K562 (cell line): Measurements from ENCODE around the gene PPM1F. TPM values are rescaled to one million over a fixed set of nuclear protein-coding genes. Genes with fewer than 3 reads are reported as not detected.

ENCODE experiments used
- BRF1 ChIP-seq: IDR thresholded peaks from 3 replicates; pipeline ENCODE4 v1.6.1; 2011; ENCODE audit warnings: borderline replicate concordance, mild to moderate bottlenecking; ENCODE audit not compliant: insufficient read length; ENCODE audit errors: extremely low read depth
- CHD1 ChIP-seq: fragments of 200-600 bp; sonication (generic); IDR thresholded peaks from one replicate; pipeline ENCODE4 v1.6.1; 2012; ENCODE audit warnings: mild to moderate bottlenecking, moderate library complexity, low read length, inconsistent platforms
- CLOCK ChIP-seq: fragments of 250-450 bp; sonication (Bioruptor Pico); IDR thresholded peaks from 2 replicates; pipeline ENCODE4 v1.4.0; 2020; ENCODE audit warnings: mild to moderate bottlenecking, moderate library complexity, borderline replicate concordance
- CTCF ChIP-seq, 3 experiments: IDR thresholded peaks in 2 of 3; conservative IDR thresholded peaks in 1 of 3; 2 replicates each; pipeline ENCODE4 v1.5.1; 2011 to 2012; ENCODE audit warnings: low read length in 3 of 3, mild to moderate bottlenecking in 3 of 3, control low read depth in 2 of 3, improper control_type of control experiment in 1 of 3, inconsistent platforms in 1 of 3, low read depth in 1 of 3, mixed read lengths in 1 of 3, moderate library complexity in 1 of 3; ENCODE audit not compliant: insufficient read depth in 2 of 3
- GTF2A2 ChIP-seq: IDR thresholded peaks from 2 replicates; pipeline ENCODE4 v1.6.1; 2016; ENCODE audit warnings: mild to moderate bottlenecking, missing genetic modification characterization, missing compliant biosample characterization
- HMBOX1 ChIP-seq: sonication (generic); IDR thresholded peaks from 2 replicates; pipeline ENCODE4 v1.6.1; 2016
- HNRNPLL ChIP-seq: fragments of 200-400 bp; formaldehyde crosslinking; IDR thresholded peaks from 2 replicates; pipeline ENCODE4 v1.6.1; 2017; ENCODE audit warnings: low read length, low read depth, mild to moderate bottlenecking; ENCODE audit not compliant: poor library complexity, severe bottlenecking
- IRF2 ChIP-seq: sonication (generic); formaldehyde crosslinking; IDR thresholded peaks from 2 replicates; pipeline ENCODE4 v1.8.1; 2022; ENCODE audit warnings: mild to moderate bottlenecking, missing genetic modification reagents
- MTF1 ChIP-seq: fragments of 250-450 bp; sonication (Bioruptor Pico); IDR thresholded peaks from 2 replicates; pipeline ENCODE4 v1.9.0; 2021; ENCODE audit warnings: moderate library complexity, mild to moderate bottlenecking, inconsistent platforms, borderline replicate concordance
- MYC ChIP-seq, 2 experiments: fragments of 250-450 bp in 1 of 2; sonication (Bioruptor Pico) in 1 of 2; IDR thresholded peaks; 2 replicates each; pipeline versions ENCODE4 v1.5.1 to v1.6.1; 2012 to 2021; ENCODE audit warnings: low read depth in 2 of 2, borderline replicate concordance in 1 of 2, improper control_type of control experiment in 1 of 2, low read length in 1 of 2, mild to moderate bottlenecking in 1 of 2, moderate library complexity in 1 of 2
- NBN ChIP-seq: fragments of 450-650 bp; IDR thresholded peaks from 2 replicates; pipeline ENCODE4 v1.6.1; 2016; ENCODE audit warnings: low read depth, mild to moderate bottlenecking
- POLR2G ChIP-seq: fragments of 200-400 bp; formaldehyde crosslinking; IDR thresholded peaks from 2 replicates; pipeline ENCODE4 v1.6.1; 2017; ENCODE audit warnings: low read depth, mild to moderate bottlenecking, antibody characterized with exemption, low read length, moderate library complexity
- RBM39 ChIP-seq: fragments of 200-400 bp; formaldehyde crosslinking; optimal IDR thresholded peaks from 2 replicates; pipeline ENCODE3; 2018; ENCODE audit warnings: low read depth, low read length
- TCFL5 ChIP-seq: fragments of 250-450 bp; sonication (Bioruptor Pico); conservative IDR thresholded peaks from 2 replicates; pipeline ENCODE4 v1.6.1; 2021; ENCODE audit warnings: mild to moderate bottlenecking, moderate library complexity, matching md5 sums
- ZNF121 ChIP-seq: sonication (generic); formaldehyde crosslinking; conservative IDR thresholded peaks from 2 replicates; pipeline ENCODE4 v1.8.0; 2022; ENCODE audit warnings: missing genetic modification reagents
- ZNF311 ChIP-seq: fragments of 250-450 bp; sonication (Bioruptor Pico); IDR thresholded peaks from 2 replicates; pipeline ENCODE4 v1.4.0; 2020; ENCODE audit warnings: mild to moderate bottlenecking, moderate library complexity
- ZNF395 ChIP-seq: fragments of 200-800 bp; sonication (Bioruptor generic); IDR thresholded peaks from 2 replicates; pipeline ENCODE4 v1.6.1; 2017; ENCODE audit warnings: missing genetic modification characterization, missing compliant biosample characterization
- polyA plus RNA-seq, 8 experiments: library from polyadenylated mRNA; depleted of rRNA in 4 of 8; stranded (reverse) in 5 of 8; unstranded in 3 of 8; fragments of >200 nt; fragmentation: Nextera tagmentation in 2 of 8; fragmentation: Illumina TruSeq in 1 of 8; extraction: Ambion mirVana in 2 of 8; extraction: Trizol in 1 of 8; gene quantifications; 2 replicates each; pipeline versions ENCODE4 v1.2.1 to v1.2.3, GENCODE V29; 2011 to 2014; ENCODE audit warnings: inconsistent platforms in 1 of 8, missing spikeins in 1 of 8
- total RNA-seq, 7 experiments: library from RNA; depleted of rRNA in 6 of 7; stranded (reverse); fragments of >200 nt in 6 of 7; fragmentation: Illumina TruSeq in 2 of 7; extraction: Trizol in 2 of 7; gene quantifications; 2 replicates each; pipeline versions ENCODE4 v1.2.1 to v1.2.3, GENCODE V29; 2011 to 2021; ENCODE audit warnings: low replicate concordance in 1 of 7

Gene PPM1F
- total and polyA plus RNA-seq, 9 of the 15 experiments (the other 6 are each of a cell fraction or from before 2014, with no cell fraction given) = 2.1 to 159 (median 64.0) TPM

GRCh38 chr22:21917181-21917958 is 35.3 kb downstream of the PPM1F start (continued):
- no peak for TF ChIP-seq HMBOX1
- TF ChIP-seq CTCF (IDR thresholded peaks at IDR 0.05 in 2 of 3, conservative IDR thresholded peaks at IDR 0.05 in 1 of 3; ENCODE audit: insufficient read depth in 2 of 3, low read depth in 1 of 3, low read length in 3 of 3) = peak in 2 of 3 experiments; percentile 23 to 47; a peak in 2 of 6 replicates
- TF ChIP-seq BRF1 = no peak
- no peak for TF ChIP-seq IRF2
- TF ChIP-seq GTF2A2 (tag) = no peak
- no peak for TF ChIP-seq ZNF121
- no peak; the same call in none of the 2 replicates for TF ChIP-seq POLR2G
- peak; percentile 6 for TF ChIP-seq RBM39
- no peak for TF ChIP-seq NBN
- 0 out of 2 replicates have a peak, but pooled peaks have one; percentile 5 for TF ChIP-seq MTF1 (CRISPR knock-in tag)
- TF ChIP-seq ZNF395 (CRISPR knock-in tag) = no peak
- no peak for TF ChIP-seq ZNF311 (CRISPR knock-in tag)
- no peak for TF ChIP-seq TCFL5
- TF ChIP-seq CHD1 = no peak
- TF ChIP-seq MYC (IDR thresholded peaks at IDR 0.05; ENCODE audit: low read depth, low read length) = peak; percentile 41; the same call in 1 of the 2 replicates
- TF ChIP-seq MYC (CRISPR knock-in tag; IDR thresholded peaks at IDR 0.05; ENCODE audit: borderline replicate concordance, low read depth) = no peak
- peak; percentile 5 for TF ChIP-seq HNRNPLL
- TF ChIP-seq CLOCK (CRISPR knock-in tag) = no peak
